ENCODE data around the gene NOTCH1.
"Not testable (repeated sequence)": the region's sequence is repeated elsewhere in the genome, so short reads cannot be mapped to it uniquely, and the experiment has no call there.

The NOTCH1 gene

DNA sequence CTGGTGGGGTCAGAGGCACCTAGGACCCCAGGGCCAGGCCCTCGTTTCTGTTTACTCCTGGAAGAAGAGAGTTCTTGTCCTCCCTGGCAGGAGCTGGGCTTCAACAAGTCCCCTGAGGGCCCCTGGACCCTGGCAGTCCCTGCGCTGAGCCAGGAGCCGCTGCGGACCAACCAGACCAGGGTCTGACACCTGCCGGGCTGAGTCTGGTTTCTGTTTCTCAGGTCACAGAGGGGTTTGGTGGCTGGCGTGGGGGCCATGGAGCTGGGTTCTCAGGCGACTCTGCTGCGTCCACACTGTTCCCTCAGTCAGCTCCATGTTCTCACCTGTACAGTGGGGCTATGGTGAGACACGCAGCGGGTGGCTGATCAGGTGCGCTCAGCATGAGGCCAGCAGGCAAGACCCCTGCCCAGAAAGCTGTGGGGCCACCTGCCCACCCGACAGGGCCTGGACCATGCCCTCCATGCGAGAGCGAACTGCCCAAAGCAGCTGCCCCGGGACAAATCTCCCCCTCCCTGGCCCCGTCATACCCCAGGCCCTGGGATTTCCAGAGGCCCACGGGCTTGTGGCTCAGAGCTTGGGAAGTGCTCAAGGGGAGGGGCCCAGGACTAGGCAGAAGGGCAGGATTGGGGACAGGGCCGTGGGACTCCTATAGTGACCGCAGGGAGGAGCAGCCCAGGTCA is 17.9 kb upstream of the NOTCH1 start:
- H3K4me1 Mint-ChIP-seq (ENCODE audit: low read depth), result peaks cover 81% of the 10 kb centered on the region
- H3K27ac Mint-ChIP-seq, result peak overlapping the region; percentile 77
- H3K27me3 Mint-ChIP-seq, result peaks cover 3% of the 10 kb centered on the region
- H3K9me3 Mint-ChIP-seq, result peaks cover 9% of the 10 kb centered on the region
- H3K36me3 Mint-ChIP-seq (ENCODE audit: low read depth), result no peaks in the 10 kb centered on the region
- peak overlapping the region; percentile 6 for H3K4me3 Mint-ChIP-seq
- intact Hi-C loops (cut with micrococcal nuclease), result loop anchor here (1.0 kb wide), 1 partner anchor 24 kb away; no protein-coding TSS in a partner anchor

DNA sequence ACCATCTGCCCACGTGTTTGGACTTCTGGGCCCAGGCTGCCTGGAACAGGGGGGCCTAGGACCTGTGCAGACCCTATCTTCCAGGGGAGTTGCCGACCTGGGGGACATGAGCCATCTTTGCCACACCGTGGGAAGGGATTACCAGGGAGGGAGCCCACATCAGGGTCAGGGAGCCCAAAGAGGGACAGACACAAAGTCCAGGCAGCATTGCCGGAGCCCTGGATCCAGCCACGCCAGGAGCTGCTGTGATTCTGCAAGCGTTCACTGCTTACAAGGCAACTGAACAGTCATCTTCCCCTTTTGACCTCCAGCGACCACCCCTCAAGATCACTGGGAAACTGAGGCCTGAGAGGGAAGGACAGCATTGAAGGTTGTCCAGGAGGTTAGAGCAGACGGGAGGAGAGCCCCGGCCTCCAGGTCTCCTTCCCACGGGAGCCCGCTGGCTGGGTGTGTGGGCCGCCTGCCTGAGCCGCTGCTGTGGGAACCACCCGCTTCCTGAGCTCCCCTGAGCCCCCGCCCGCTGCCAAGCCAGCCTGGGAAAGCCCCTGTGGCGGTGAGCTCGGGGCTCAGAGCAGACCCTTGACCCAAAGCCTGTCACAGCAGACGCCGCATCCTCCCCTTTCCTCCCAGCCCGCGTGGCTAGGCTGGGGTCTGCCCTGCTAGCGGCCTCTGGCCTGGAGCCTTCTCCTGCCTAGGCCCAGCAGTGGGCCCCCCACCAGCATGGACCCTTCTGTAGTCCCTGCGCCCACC is 17.1 kb upstream of the NOTCH1 start:
- intact Hi-C loops (cut with micrococcal nuclease), result no loop called here
- Mint-ChIP-seq H3K36me3 (ENCODE audit: low read depth) (no peaks in the 10 kb centered on the region), H3K4me1 (ENCODE audit: low read depth) (peaks cover 89% of the 10 kb centered on the region), H3K4me3 (no peak overlapping the region), H3K27me3 (peaks cover 3% of the 10 kb centered on the region), H3K9me3 (peaks cover 9% of the 10 kb centered on the region), H3K27ac (peak overlapping the region; percentile 77)

GRCh38 chr9:136561779-136562178 is 15.9 kb upstream of the NOTCH1 start:
- peaks cover 3% of the 10 kb centered on the region for H3K27me3 Mint-ChIP-seq
- H3K4me3 Mint-ChIP-seq, result no peak overlapping the region
- H3K36me3 Mint-ChIP-seq (ENCODE audit: low read depth), result no peaks in the 10 kb centered on the region
- H3K4me1 Mint-ChIP-seq (ENCODE audit: low read depth), result peaks cover 96% of the 10 kb centered on the region
- no peak overlapping the region for H3K27ac Mint-ChIP-seq
- H3K9me3 Mint-ChIP-seq, result peaks cover 9% of the 10 kb centered on the region
- intact Hi-C loops (cut with micrococcal nuclease), result no loop called here

- Mint-ChIP-seq H3K27ac (peak overlapping the region; percentile 54), H3K27me3 (peaks cover 3% of the 10 kb centered on the region), H3K4me1 (ENCODE audit: low read depth) (peaks cover 86% of the 10 kb centered on the region)
These were observed 14.7 kb upstream of the NOTCH1 start for GRCh38 chr9:136560586-136560985.

GRCh38 chr9:136559371-136559770 is 13.5 kb upstream of the NOTCH1 start:
- intact Hi-C loops (cut with micrococcal nuclease); H3K4me3 Mint-ChIP-seq; H3K9me3 Mint-ChIP-seq; H3K36me3 Mint-ChIP-seq (ENCODE audit: low read depth): not testable (repeated sequence)
- H3K4me1 Mint-ChIP-seq (ENCODE audit: low read depth), result peaks cover 82% of the 10 kb centered on the region
- peaks cover 14% of the 10 kb centered on the region for H3K27me3 Mint-ChIP-seq
- H3K27ac Mint-ChIP-seq, result peak overlapping the region; percentile 54

More at GRCh38 chr9:136560586-136560985, 14.7 kb upstream of the NOTCH1 start:
- H3K9me3 Mint-ChIP-seq, result peaks cover 9% of the 10 kb centered on the region
- no peaks in the 10 kb centered on the region for H3K36me3 Mint-ChIP-seq (ENCODE audit: low read depth)
- intact Hi-C loops (cut with micrococcal nuclease), result no loop called here
- H3K4me3 Mint-ChIP-seq, result no peak overlapping the region

DNA sequence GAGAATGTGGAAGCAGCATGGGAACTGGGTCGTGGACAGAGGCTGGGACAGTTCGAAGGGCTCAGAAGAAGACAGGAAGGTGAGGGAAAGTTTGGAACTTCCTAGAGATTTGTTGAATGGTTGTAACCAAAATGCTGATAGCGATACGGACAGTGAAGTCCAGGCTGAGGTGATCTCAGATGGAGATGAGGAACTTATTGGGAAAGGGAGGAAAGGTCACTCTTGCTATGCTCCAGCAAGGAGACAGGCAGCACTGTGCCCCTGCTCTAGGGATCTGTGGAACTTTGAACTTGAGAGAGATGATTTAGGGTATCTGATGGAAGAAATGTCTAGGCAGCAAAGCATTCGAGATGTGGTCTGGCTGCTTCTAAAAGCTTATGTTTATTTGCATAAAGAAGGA is 13.0 kb upstream of the NOTCH1 start:
- H3K36me3 Mint-ChIP-seq (ENCODE audit: low read depth); intact Hi-C loops (cut with micrococcal nuclease); H3K4me3 Mint-ChIP-seq; H3K9me3 Mint-ChIP-seq: not testable (repeated sequence)
- H3K27ac Mint-ChIP-seq, result peak overlapping the region; percentile 54
- H3K4me1 Mint-ChIP-seq (ENCODE audit: low read depth), result peaks cover 82% of the 10 kb centered on the region
- peaks cover 17% of the 10 kb centered on the region for H3K27me3 Mint-ChIP-seq

DNA sequence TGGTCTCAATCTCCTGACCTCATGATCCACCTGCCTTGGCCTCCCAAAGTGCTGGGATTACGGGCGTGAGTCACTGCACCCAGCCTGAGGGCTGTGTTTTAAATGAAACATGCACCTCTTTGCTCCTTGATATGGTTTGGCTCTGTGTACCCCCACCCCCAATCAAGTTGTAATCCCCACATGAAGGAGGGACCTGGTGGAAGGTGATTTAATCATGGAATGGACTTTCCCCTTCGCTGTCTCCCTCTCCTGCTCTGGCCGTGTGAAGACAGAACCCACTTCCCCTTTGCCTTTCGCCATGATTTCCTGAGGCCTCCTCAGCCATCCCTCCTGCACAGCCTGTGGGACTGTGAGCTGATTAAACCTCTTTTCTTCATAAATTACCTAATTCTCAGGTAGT is 12.5 kb upstream of the NOTCH1 start:
- Mint-ChIP-seq H3K27ac (peak overlapping the region; percentile 54), H3K4me1 (ENCODE audit: low read depth) (peaks cover 82% of the 10 kb centered on the region), H3K4me3 (no peak overlapping the region), H3K36me3 (ENCODE audit: low read depth) (no peaks in the 10 kb centered on the region), H3K9me3 (peaks cover 9% of the 10 kb centered on the region), H3K27me3 (peaks cover 19% of the 10 kb centered on the region)
- intact Hi-C loops (cut with micrococcal nuclease), result no loop called here

GRCh38 chr9:136557036-136557435 is 11.2 kb upstream of the NOTCH1 start:
- H3K27me3 Mint-ChIP-seq, result peaks cover 19% of the 10 kb centered on the region
- no peak overlapping the region for H3K4me3 Mint-ChIP-seq
- intact Hi-C loops (cut with micrococcal nuclease), result no loop called here
- H3K9me3 Mint-ChIP-seq, result peaks cover 9% of the 10 kb centered on the region
- H3K36me3 Mint-ChIP-seq (ENCODE audit: low read depth), result no peaks in the 10 kb centered on the region
- peaks cover 80% of the 10 kb centered on the region for H3K4me1 Mint-ChIP-seq (ENCODE audit: low read depth)
- peak overlapping the region; percentile 54 for H3K27ac Mint-ChIP-seq

- H3K27ac Mint-ChIP-seq, result no peak overlapping the region
- peaks cover 19% of the 10 kb centered on the region for H3K27me3 Mint-ChIP-seq
- peaks cover 9% of the 10 kb centered on the region for H3K9me3 Mint-ChIP-seq
- H3K4me1 Mint-ChIP-seq (ENCODE audit: low read depth), result peaks cover 79% of the 10 kb centered on the region
- no peak overlapping the region for H3K4me3 Mint-ChIP-seq
- intact Hi-C loops (cut with micrococcal nuclease), result no loop called here
- no peaks in the 10 kb centered on the region for H3K36me3 Mint-ChIP-seq (ENCODE audit: low read depth)
These were observed 10.3 kb upstream of the NOTCH1 start for GRCh38 chr9:136556166-136556565.

- H3K4me3 Mint-ChIP-seq, result no peak overlapping the region
- H3K27me3 Mint-ChIP-seq, result peaks cover 22% of the 10 kb centered on the region
- H3K27ac Mint-ChIP-seq, result peak overlapping the region; percentile 72
- H3K9me3 Mint-ChIP-seq, result no peaks in the 10 kb centered on the region
- peaks cover 80% of the 10 kb centered on the region for H3K4me1 Mint-ChIP-seq (ENCODE audit: low read depth)
- intact Hi-C loops (cut with micrococcal nuclease), result no loop called here
- no peaks in the 10 kb centered on the region for H3K36me3 Mint-ChIP-seq (ENCODE audit: low read depth)
These were observed 9.0 kb upstream of the NOTCH1 start for GRCh38 chr9:136554870-136555269.

GRCh38 chr9:136553581-136553980 is 7.7 kb upstream of the NOTCH1 start:
- Mint-ChIP-seq H3K9me3 (no peaks in the 10 kb centered on the region), H3K36me3 (ENCODE audit: low read depth) (no peaks in the 10 kb centered on the region), H3K4me1 (ENCODE audit: low read depth) (peaks cover 80% of the 10 kb centered on the region), H3K27ac (peak overlapping the region; percentile 89), H3K27me3 (peaks cover 22% of the 10 kb centered on the region), H3K4me3 (no peak overlapping the region)
- intact Hi-C loops (cut with micrococcal nuclease), result no loop called here

DNA sequence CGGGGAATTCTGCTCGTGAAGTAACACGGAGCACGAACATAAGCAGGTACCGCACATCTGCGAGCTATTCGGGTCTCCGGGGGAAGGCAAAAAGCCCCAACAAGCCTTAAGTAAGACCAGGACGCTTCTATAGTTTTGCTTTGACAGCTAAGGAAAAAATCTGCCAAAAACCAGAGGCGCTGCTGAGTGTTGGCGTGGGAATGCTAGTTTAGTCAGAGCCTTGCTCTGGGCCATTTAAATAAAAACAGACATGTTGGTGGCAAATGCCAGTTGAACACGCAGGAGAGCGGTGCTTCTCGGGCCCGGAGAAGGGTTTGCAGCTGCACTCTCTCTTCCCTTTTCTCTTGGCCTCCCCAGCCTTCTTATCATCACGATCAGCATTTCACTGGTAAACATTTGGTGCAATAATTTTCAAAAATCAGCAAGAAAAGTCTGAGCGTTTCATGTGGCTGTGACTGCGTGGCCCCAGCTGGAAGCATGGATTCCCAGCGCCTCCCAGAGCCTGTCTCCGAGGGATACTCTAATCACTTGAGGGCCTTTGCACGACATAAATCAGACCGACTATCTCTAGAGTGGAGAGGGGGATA is 6.4 kb upstream of the NOTCH1 start:
- H3K4me3 Mint-ChIP-seq, result peak overlapping the region; percentile 20
- H3K9me3 Mint-ChIP-seq, result no peaks in the 10 kb centered on the region
- H3K27me3 Mint-ChIP-seq, result peaks cover 22% of the 10 kb centered on the region
- H3K27ac Mint-ChIP-seq, result peak overlapping the region; percentile 89
- intact Hi-C loops (cut with micrococcal nuclease), result no loop called here
- peaks cover 79% of the 10 kb centered on the region for H3K4me1 Mint-ChIP-seq (ENCODE audit: low read depth)
- no peaks in the 10 kb centered on the region for H3K36me3 Mint-ChIP-seq (ENCODE audit: low read depth)

DNA sequence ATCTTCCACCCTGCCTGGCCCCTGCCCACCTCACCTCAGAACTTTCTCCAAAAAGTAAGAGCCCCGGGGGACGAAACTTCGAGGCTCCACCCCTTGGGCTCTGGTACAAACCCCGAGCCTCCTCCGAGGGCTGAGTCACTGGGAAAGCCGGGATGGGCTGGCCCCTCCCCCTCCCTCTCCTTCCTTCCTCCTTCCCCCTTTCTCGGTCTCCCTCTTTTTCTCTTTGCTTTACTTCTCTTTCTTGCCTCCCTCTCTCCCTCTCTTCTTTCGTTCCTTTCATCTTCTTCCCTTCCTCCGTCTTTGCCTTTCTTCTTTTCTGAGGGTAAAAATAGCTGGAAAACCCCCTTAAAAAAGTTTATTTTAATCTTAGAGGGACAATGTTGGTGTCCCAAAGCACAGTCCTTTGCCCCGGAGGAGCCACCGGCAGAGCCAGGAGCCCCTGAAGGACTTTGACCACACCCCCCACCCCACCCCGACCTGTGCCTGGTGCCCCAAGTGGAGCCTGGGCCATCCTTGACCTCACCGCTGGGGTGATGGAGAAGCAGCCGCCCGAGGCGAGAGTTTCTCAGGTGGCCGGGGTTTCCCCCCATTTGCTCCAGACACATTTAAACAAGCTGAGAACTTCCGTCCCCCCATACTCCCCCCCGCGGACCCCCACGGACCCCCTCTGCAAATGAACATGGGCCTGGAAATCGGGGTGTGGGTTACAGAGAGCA is 5.7 kb upstream of the NOTCH1 start:
- Mint-ChIP-seq H3K9me3 (no peaks in the 10 kb centered on the region), H3K27ac (peak overlapping the region; percentile 89), H3K4me1 (ENCODE audit: low read depth) (peaks cover 80% of the 10 kb centered on the region), H3K4me3 (peak overlapping the region; percentile 67), H3K27me3 (peaks cover 22% of the 10 kb centered on the region), H3K36me3 (ENCODE audit: low read depth) (no peaks in the 10 kb centered on the region)
- intact Hi-C loops (cut with micrococcal nuclease), result no loop called here
